Hematopoietic multipotent progenitor cell treated with erythropoietin and hydrocortisone succinate and interleukin-3 and kit ligand, for 6 days (in vitro differentiated cells): ENCODE results near the gene GMNC.
"Not testable (repeated sequence)": the region's sequence is repeated elsewhere in the genome, so short reads cannot be mapped to it uniquely, and the experiment has no call there.

ENCODE experiments used
- DNase-seq: peaks from one replicate; pipeline ENCODE4 v3.0.0-alpha.2; 2015

The GMNC gene

GRCh38 chr3:190862209-190863118 is at the start of gene GMNC:
Gene GMNC, minus strand, starts transcription at chr3:190862694. Its CDS starts 79 bp downstream, at chr3:190862615.
- peak; percentile 77 for DNase-seq

GRCh38 chr3:190911382-190911781 is 48.9 kb upstream of the GMNC start:
- no peak for DNase-seq

- DNase-seq: no peak
Measured at GRCh38 chr3:190909908-190910307, 47.4 kb upstream of the GMNC start.

GRCh38 chr3:190903156-190903555 is 40.7 kb upstream of the GMNC start:
- DNase-seq: no peak

GRCh38 chr3:190902292-190902691 is 39.8 kb upstream of the GMNC start:
- DNase-seq: peak; percentile 18

- DNase-seq: no peak
Measured at GRCh38 chr3:190892395-190892902, 30.0 kb upstream of the GMNC start.

- DNase-seq: no peak
Measured at GRCh38 chr3:190886945-190887344, 24.5 kb upstream of the GMNC start.

- DNase-seq: peak; percentile 85
Measured at GRCh38 chr3:190883973-190884832, 21.7 kb upstream of the GMNC start.

- no peak for DNase-seq
Measured at GRCh38 chr3:190883141-190883540, 20.6 kb upstream of the GMNC start.

GRCh38 chr3:190877925-190878324 is 15.4 kb upstream of the GMNC start:
- peak; percentile 5 for DNase-seq

GRCh38 chr3:190876433-190876832 is 13.9 kb upstream of the GMNC start:
- DNase-seq: not testable (repeated sequence)

GRCh38 chr3:190875061-190875460 is 12.6 kb upstream of the GMNC start:
- not testable (repeated sequence) for DNase-seq

- no peak for DNase-seq
Measured at GRCh38 chr3:190870127-190870526, 7.6 kb upstream of the GMNC start.

GRCh38 chr3:190867071-190867470 is 4.6 kb upstream of the GMNC start:
- no peak for DNase-seq

- DNase-seq: no peak
Measured at GRCh38 chr3:190865828-190866227, 3.3 kb upstream of the GMNC start.

- DNase-seq: no peak
Measured at GRCh38 chr3:190865419-190865818, 2.9 kb upstream of the GMNC start.

- DNase-seq: no peak
Measured at GRCh38 chr3:190864002-190864401, 1.5 kb upstream of the GMNC start.

- peak; percentile 8 for DNase-seq
Measured at GRCh38 chr3:190863119-190863465, 598 bp upstream of the GMNC start.

- no peak for DNase-seq
Measured at GRCh38 chr3:190860521-190860920, 2.0 kb downstream of the GMNC start.

GRCh38 chr3:190855151-190855550 is 7.3 kb downstream of the GMNC start:
- DNase-seq: no peak

GRCh38 chr3:190854062-190854461 is 8.4 kb downstream of the GMNC start:
- peak; percentile 66 for DNase-seq

- DNase-seq: peak; percentile 16
Measured at GRCh38 chr3:190853464-190853863, 9.0 kb downstream of the GMNC start.

GRCh38 chr3:190849607-190850006 is 12.9 kb downstream of the GMNC start:
- DNase-seq: no peak

GRCh38 chr3:190848870-190849269 is 13.6 kb downstream of the GMNC start:
- no peak for DNase-seq
